Measurements from ENCODE around the gene ANKRD13D.

GRCh38 chr11:67300756-67301312 lies 11.7 kb downstream of the ANKRD13D start:
- TF ChIP-seq, protein P1, sequence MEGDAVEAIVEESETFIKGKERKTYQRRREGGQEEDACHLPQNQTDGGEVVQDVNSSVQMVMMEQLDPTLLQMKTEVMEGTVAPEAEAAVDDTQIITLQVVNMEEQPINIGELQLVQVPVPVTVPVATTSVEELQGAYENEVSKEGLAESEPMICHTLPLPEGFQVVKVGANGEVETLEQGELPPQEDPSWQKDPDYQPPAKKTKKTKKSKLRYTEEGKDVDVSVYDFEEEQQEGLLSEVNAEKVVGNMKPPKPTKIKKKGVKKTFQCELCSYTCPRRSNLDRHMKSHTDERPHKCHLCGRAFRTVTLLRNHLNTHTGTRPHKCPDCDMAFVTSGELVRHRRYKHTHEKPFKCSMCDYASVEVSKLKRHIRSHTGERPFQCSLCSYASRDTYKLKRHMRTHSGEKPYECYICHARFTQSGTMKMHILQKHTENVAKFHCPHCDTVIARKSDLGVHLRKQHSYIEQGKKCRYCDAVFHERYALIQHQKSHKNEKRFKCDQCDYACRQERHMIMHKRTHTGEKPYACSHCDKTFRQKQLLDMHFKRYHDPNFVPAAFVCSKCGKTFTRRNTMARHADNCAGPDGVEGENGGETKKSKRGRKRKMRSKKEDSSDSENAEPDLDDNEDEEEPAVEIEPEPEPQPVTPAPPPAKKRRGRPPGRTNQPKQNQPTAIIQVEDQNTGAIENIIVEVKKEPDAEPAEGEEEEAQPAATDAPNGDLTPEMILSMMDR (conservative IDR thresholded peaks at IDR 0.05) = no peak
- TF ChIP-seq ZFX (IDR thresholded peaks at IDR 0.05) = no peak

Measured in C4-2B (cell line).